A673 (cell line): ENCODE results near the gene ALG9. TPM values are rescaled to one million over a fixed set of nuclear protein-coding genes. Genes with fewer than 3 reads are reported as not detected.

Experiments
- BruUV-seq: library from RNA; stranded (reverse); fragments of 400-500 nt; replicated peaks from 2 replicates; lab custom pipeline; 2021; lab: Mats Ljungman, UMichigan
- CTCF ChIA-PET: fragments of 300-600 bp; sonication (Branson Sonifier 250); formaldehyde crosslinking; loops from one replicate; lab custom pipeline; 2022; ENCODE audit warnings: antibody characterized with exemption; lab: Charles Lee
- POLR2A ChIA-PET: fragments of 300-600 bp; sonication (Branson Sonifier 250); formaldehyde crosslinking; loops from one replicate; lab custom pipeline; 2022; ENCODE audit warnings: antibody characterized with exemption; ENCODE audit not compliant: low non-redundant PET; lab: Charles Lee
- DNase-seq: peaks from one replicate; pipeline ENCODE4 v3.0.0-alpha.2; 2015; ENCODE audit warnings: low spot score
- H3K27ac ChIP-seq: fragments of 200-600 bp; sonication (generic); 2 replicates; pipeline ENCODE4 v1.5.1; 2016; ENCODE audit warnings: mixed run types, low read depth, mild to moderate bottlenecking, mixed read lengths, antibody characterized with exemption, low read length; ENCODE audit not compliant: poor library complexity, severe bottlenecking
- H3K27me3 ChIP-seq: fragments of 200-600 bp; sonication (generic); replicated peaks from 2 replicates; pipeline ENCODE4 v1.6.1; 2017; ENCODE audit warnings: mixed run types, low read depth, mild to moderate bottlenecking, mixed read lengths, antibody characterized with exemption, low read length; ENCODE audit not compliant: insufficient read depth, poor library complexity
- H3K36me3 ChIP-seq: fragments of 200-600 bp; sonication (generic); 2 replicates; pipeline ENCODE4 v1.6.1; 2016; ENCODE audit warnings: mixed run types, mild to moderate bottlenecking, mixed read lengths, antibody characterized with exemption, low read length; ENCODE audit not compliant: insufficient read depth, poor library complexity, severe bottlenecking
- H3K4me1 ChIP-seq: fragments of 200-600 bp; sonication (generic); 2 replicates; pipeline ENCODE4 v1.6.1; 2017; ENCODE audit warnings: mixed run types, mild to moderate bottlenecking, mixed read lengths, antibody characterized with exemption, low read length; ENCODE audit not compliant: insufficient read depth, poor library complexity, severe bottlenecking
- H3K4me3 ChIP-seq: fragments of 200-600 bp; sonication (generic); 2 replicates; pipeline ENCODE4 v1.5.1; 2016; ENCODE audit warnings: low read depth, mixed run types, mild to moderate bottlenecking, mixed read lengths, low read length; ENCODE audit not compliant: poor library complexity, severe bottlenecking
- H3K9me3 ChIP-seq: fragments of 200-600 bp; sonication (generic); 2 replicates; pipeline ENCODE4 v1.6.1; 2016; ENCODE audit warnings: mixed run types, low read depth, mild to moderate bottlenecking, mixed read lengths, antibody characterized with exemption, low read length; ENCODE audit not compliant: poor library complexity, severe bottlenecking
- CTCF ChIP-seq: fragments of 300-800, 200-600 bp; sonication (generic); conservative IDR thresholded peaks from 2 replicates; pipeline ENCODE4 v1.5.1; 2017; ENCODE audit warnings: low read depth, mild to moderate bottlenecking, antibody characterized with exemption, low read length, moderate library complexity, mixed read lengths
- EZH2 ChIP-seq: fragments of 200-600 bp; sonication (generic); IDR thresholded peaks from 2 replicates; pipeline ENCODE4 v1.6.1; 2017; ENCODE audit warnings: borderline replicate concordance, low read depth, mild to moderate bottlenecking, mixed read lengths, antibody characterized with exemption, low read length; ENCODE audit not compliant: poor library complexity, severe bottlenecking
- intact Hi-C: fragments of 100-400 bp; cut with micrococcal nuclease; formaldehyde crosslinking; loops from one replicate; pipeline ENCODE4 v1.10.0; 2022; ENCODE audit not compliant: unreplicated experiment
- total RNA-seq: library from RNA; stranded (reverse); gene quantifications from 2 replicates; pipeline ENCODE4 v1.2.3, GENCODE V29; 2021

The ALG9 gene
- total RNA-seq, 1 experiment from 2014 or later: 61.0 TPM

GRCh38 chr11:111765984-111766833, 105.2 kb downstream of the ALG9 start, which contains the start of gene PPP2R1B:
TSS of gene PPP2R1B (minus strand) at chr11:111766389. CDS start at chr11:111766361, 28 bp downstream.
- Histone ChIP-seq H3K9me3 (no peaks in the 10 kb centered on the region), H3K4me3 (peak within 1 kb of the TSS; percentile 89), H3K27me3 (no peaks in the 10 kb centered on the region), H3K4me1 (peaks cover 8% of the 10 kb centered on the region), H3K36me3 (peaks cover 27% of the 10 kb centered on the region), H3K27ac (peak within 1 kb of the TSS; percentile 88)
- TSS peak; percentile 95 for BruUV-seq
- ChIA-PET CTCF (interaction anchor here (0.5 to 2.4 kb wide), 5 partner anchors 11 to 311 kb away, joined by 3 to 10 read pairs (median 5); no protein-coding TSS in a partner anchor), POLR2A (interaction anchor here (0.5 to 0.6 kb wide), 3 partner anchors 10 to 1012 kb away, joined by 3 to 7 read pairs (median 5); no protein-coding TSS in a partner anchor)
- intact Hi-C loops: loop anchor here (2.0 to 5.0 kb wide), 2 partner anchors 76 to 163 kb away; partner anchors contain the start of gene SIK2
- peak; percentile 89 for DNase-seq
- TF ChIP-seq CTCF: no peak
- TF ChIP-seq EZH2: no peak

GRCh38 chr11:111765320-111765983, 105.9 kb downstream of the ALG9 start:
- ChIA-PET CTCF (interaction anchor here (1.1 to 2.4 kb wide), 4 partner anchors 12 to 311 kb away, joined by 3 to 10 read pairs (median 4); no protein-coding TSS in a partner anchor), POLR2A (interaction anchor here (0.7 kb wide), 1 partner anchor 74 kb away, joined by 4 read pairs; no protein-coding TSS in a partner anchor)
- H3K4me1 ChIP-seq: peaks cover 8% of the 10 kb centered on the region
- H3K27ac ChIP-seq: peak overlapping the region; percentile 88
- no peak for DNase-seq
- no peaks in the 10 kb centered on the region for H3K9me3 ChIP-seq
- intact Hi-C loops: loop anchor here (5.0 kb wide), 1 partner anchor 77 kb away; no protein-coding TSS in a partner anchor
- TSS peak; percentile 33 for BruUV-seq
- peaks cover 34% of the 10 kb centered on the region for H3K36me3 ChIP-seq
- TF ChIP-seq EZH2 (no peak), CTCF (no peak)
- peak overlapping the region; percentile 89 for H3K4me3 ChIP-seq
- no peaks in the 10 kb centered on the region for H3K27me3 ChIP-seq

- ChIA-PET CTCF (interaction anchor here (1.1 to 1.7 kb wide), 2 partner anchors 77 to 160 kb away, joined by 3 to 4 read pairs; no protein-coding TSS in a partner anchor), POLR2A (interaction anchor here (0.5 to 0.7 kb wide), 3 partner anchors 20 to 1640 kb away, joined by 4 to 6 read pairs (median 5); no protein-coding TSS in a partner anchor)
- Histone ChIP-seq H3K27ac (no peak overlapping the region), H3K27me3 (no peaks in the 10 kb centered on the region), H3K9me3 (no peaks in the 10 kb centered on the region), H3K4me3 (peak overlapping the region; percentile 89), H3K36me3 (peaks cover 43% of the 10 kb centered on the region), H3K4me1 (peaks cover 8% of the 10 kb centered on the region)
- intact Hi-C loops: loop anchor here (5.0 kb wide), 1 partner anchor 78 kb away; no protein-coding TSS in a partner anchor
- peak; percentile 17 for DNase-seq
- BruUV-seq: no TSS peak
- no peak for TF ChIP-seq EZH2
- no peak for TF ChIP-seq CTCF
These were observed 106.8 kb downstream of the ALG9 start for GRCh38 chr11:111764621-111765020.
